Osteoblast (primary cell): ENCODE measurements around the gene OTUD3. TPM values are rescaled to one million over a fixed set of nuclear protein-coding genes. Genes with fewer than 3 reads are reported as not detected.
"Not testable (repeated sequence)": the region's sequence is repeated elsewhere in the genome, so short reads cannot be mapped to it uniquely, and the experiment has no call there.

Source experiments
- DNase-seq: peaks from one replicate; pipeline ENCODE4 v3.0.0; 2011; ENCODE audit warnings: low spot score, mixed read lengths; ENCODE audit not compliant: insufficient read length; ENCODE audit errors: missing footprints
- H2AFZ ChIP-seq: 2 replicates; pipeline ENCODE4 v1.6.0; 2011; ENCODE audit warnings: mild to moderate bottlenecking, low read length
- H3K27ac ChIP-seq: 2 replicates; pipeline ENCODE4 v1.5.1; 2011; ENCODE audit warnings: mild to moderate bottlenecking, low read depth, low read length, moderate library complexity
- H3K27me3 ChIP-seq: 2 replicates; pipeline ENCODE4 v1.6.0; 2012; ENCODE audit warnings: mild to moderate bottlenecking, control low read depth, inconsistent platforms, low read length, moderate library complexity; ENCODE audit not compliant: insufficient read depth
- H3K36me3 ChIP-seq: 2 replicates; pipeline ENCODE4 v1.5.1; 2011; ENCODE audit warnings: mild to moderate bottlenecking, low read length, control low read depth, moderate library complexity; ENCODE audit not compliant: insufficient read depth
- H3K4me1 ChIP-seq: 2 replicates; pipeline ENCODE4 v1.5.1; 2011; ENCODE audit warnings: mild to moderate bottlenecking, low read length, control low read depth, moderate library complexity; ENCODE audit not compliant: insufficient read depth
- H3K4me2 ChIP-seq: 2 replicates; pipeline ENCODE4 v1.6.0; 2011; ENCODE audit warnings: mild to moderate bottlenecking, low read length; ENCODE audit not compliant: insufficient read depth
- H3K4me3 ChIP-seq: fragments of 200-600 bp; sonication (generic); 3 replicates; pipeline ENCODE4 v1.5.1; 2012; ENCODE audit warnings: mild to moderate bottlenecking, low read length, inconsistent platforms; ENCODE audit not compliant: insufficient read depth
- H3K79me2 ChIP-seq: 2 replicates; pipeline ENCODE4 v1.6.0; 2012; ENCODE audit warnings: mild to moderate bottlenecking, low read length, control low read depth, inconsistent platforms; ENCODE audit not compliant: insufficient read depth
- H3K9me3 ChIP-seq: 2 replicates; pipeline ENCODE4 v1.5.1; 2011; ENCODE audit warnings: low read depth, low read length, control low read depth
- H4K20me1 ChIP-seq: 2 replicates; pipeline ENCODE4 v1.6.0; 2012; ENCODE audit warnings: mild to moderate bottlenecking, low read length, control low read depth; ENCODE audit not compliant: insufficient read depth
- CTCF ChIP-seq: IDR thresholded peaks from 2 replicates; pipeline ENCODE4 v1.5.1; 2011; ENCODE audit warnings: mild to moderate bottlenecking, low read depth, low read length, moderate library complexity; ENCODE audit errors: extremely low read depth
- total RNA-seq: library from RNA; depleted of rRNA; stranded (reverse); fragments of >200 nt; gene quantifications from 2 replicates; pipeline ENCODE4 v1.2.3, GENCODE V29; 2012

The OTUD3 gene
- total RNA-seq, 1 donor, result 4.0 TPM

GRCh38 chr1:19878637-19878985 is 3.6 kb upstream of the OTUD3 start:
- Histone ChIP-seq H3K27ac (no peak overlapping the region), H3K36me3 (no peaks in the 10 kb centered on the region), H4K20me1 (peaks cover 9% of the 10 kb centered on the region), H3K9me3 (no peaks in the 10 kb centered on the region), H2AFZ (no peak overlapping the region), H3K79me2 (peaks cover 11% of the 10 kb centered on the region), H3K4me3 (no peak overlapping the region), H3K27me3 (peaks cover 19% of the 10 kb centered on the region), H3K4me2 (no peak overlapping the region), H3K4me1 (peaks cover 12% of the 10 kb centered on the region)
- DNase-seq, result no peak
- TF ChIP-seq CTCF, result no peak

GRCh38 chr1:19879227-19879626 is 3.0 kb upstream of the OTUD3 start:
- Histone ChIP-seq H3K27ac (no peak overlapping the region), H3K27me3 (peaks cover 19% of the 10 kb centered on the region), H2AFZ (no peak overlapping the region), H4K20me1 (peaks cover 15% of the 10 kb centered on the region), H3K36me3 (no peaks in the 10 kb centered on the region), H3K9me3 (no peaks in the 10 kb centered on the region), H3K4me3 (no peak overlapping the region), H3K4me2 (no peak overlapping the region), H3K79me2 (peaks cover 17% of the 10 kb centered on the region), H3K4me1 (peaks cover 18% of the 10 kb centered on the region)
- no peak for DNase-seq
- TF ChIP-seq CTCF, result no peak

GRCh38 chr1:19879661-19880060 is 2.5 kb upstream of the OTUD3 start:
- Histone ChIP-seq H3K27me3 (peaks cover 19% of the 10 kb centered on the region), H3K27ac (no peak overlapping the region), H3K4me1 (peaks cover 22% of the 10 kb centered on the region), H4K20me1 (peaks cover 19% of the 10 kb centered on the region), H3K4me2 (no peak overlapping the region), H3K79me2 (peaks cover 22% of the 10 kb centered on the region), H2AFZ (no peak overlapping the region), H3K36me3 (peaks cover 2% of the 10 kb centered on the region), H3K9me3 (no peaks in the 10 kb centered on the region), H3K4me3 (no peak overlapping the region)
- DNase-seq, result no peak
- no peak for TF ChIP-seq CTCF

- not testable (repeated sequence) for DNase-seq, H2AFZ ChIP-seq, H3K4me3 ChIP-seq, H3K36me3 ChIP-seq, H3K27ac ChIP-seq, H3K9me3 ChIP-seq, H3K4me2 ChIP-seq
- H3K79me2 ChIP-seq, result peaks cover 33% of the 10 kb centered on the region
- H4K20me1 ChIP-seq, result peaks cover 31% of the 10 kb centered on the region
- peaks cover 22% of the 10 kb centered on the region for H3K4me1 ChIP-seq
- H3K27me3 ChIP-seq, result peaks cover 19% of the 10 kb centered on the region
Measured at GRCh38 chr1:19880841-19881240, 1.4 kb upstream of the OTUD3 start.
